HG03135 (cell line): ENCODE data around the gene MMP15.
"Not testable (repeated sequence)": the region's sequence is repeated elsewhere in the genome, so short reads cannot be mapped to it uniquely, and the experiment has no call there.

Experiments used
- ATAC-seq: cut with Tn5 transposase; IDR thresholded peaks from one replicate; pipeline ENCODE4 v1.9.1; 2021; ENCODE audit warnings: mild to moderate bottlenecking, moderate library complexity; ENCODE audit not compliant: unreplicated experiment

The MMP15 gene

DNA sequence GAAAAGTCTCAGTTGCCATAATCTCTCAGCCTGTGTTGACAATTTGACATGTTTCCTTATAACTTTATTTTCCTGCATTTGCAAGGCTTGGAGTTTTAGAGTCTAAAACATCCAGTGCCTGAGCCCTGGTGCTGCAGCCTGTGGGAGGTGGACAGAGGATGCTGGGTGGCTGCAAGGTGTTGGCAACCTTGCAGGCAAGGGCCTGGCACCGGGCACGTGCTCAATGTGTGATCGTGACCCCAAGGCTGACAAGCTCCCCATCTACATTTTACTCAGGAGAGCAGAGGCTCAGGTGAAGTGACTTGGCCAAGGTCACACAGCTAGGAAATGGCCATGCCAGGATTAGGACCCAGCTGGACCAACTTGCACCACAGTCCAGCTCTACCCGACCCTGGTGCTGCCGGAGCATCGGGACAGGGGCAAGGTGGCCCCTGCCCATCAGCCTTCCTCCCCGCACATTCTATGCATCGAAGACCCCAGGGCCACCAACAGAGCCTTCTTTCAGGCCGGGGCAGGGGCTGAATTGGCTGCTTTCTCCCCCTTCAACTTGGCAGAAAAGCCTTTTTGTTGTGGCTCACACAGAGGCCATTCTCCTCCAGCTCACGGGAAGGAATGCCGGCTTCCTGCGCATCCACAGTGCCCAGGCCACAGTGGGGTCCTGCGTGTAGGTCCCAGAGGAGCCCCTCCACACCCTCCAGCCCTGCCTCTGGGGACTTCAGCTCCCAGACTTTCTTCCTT is 23.1 kb downstream of the MMP15 start:
- no peak for ATAC-seq

DNA sequence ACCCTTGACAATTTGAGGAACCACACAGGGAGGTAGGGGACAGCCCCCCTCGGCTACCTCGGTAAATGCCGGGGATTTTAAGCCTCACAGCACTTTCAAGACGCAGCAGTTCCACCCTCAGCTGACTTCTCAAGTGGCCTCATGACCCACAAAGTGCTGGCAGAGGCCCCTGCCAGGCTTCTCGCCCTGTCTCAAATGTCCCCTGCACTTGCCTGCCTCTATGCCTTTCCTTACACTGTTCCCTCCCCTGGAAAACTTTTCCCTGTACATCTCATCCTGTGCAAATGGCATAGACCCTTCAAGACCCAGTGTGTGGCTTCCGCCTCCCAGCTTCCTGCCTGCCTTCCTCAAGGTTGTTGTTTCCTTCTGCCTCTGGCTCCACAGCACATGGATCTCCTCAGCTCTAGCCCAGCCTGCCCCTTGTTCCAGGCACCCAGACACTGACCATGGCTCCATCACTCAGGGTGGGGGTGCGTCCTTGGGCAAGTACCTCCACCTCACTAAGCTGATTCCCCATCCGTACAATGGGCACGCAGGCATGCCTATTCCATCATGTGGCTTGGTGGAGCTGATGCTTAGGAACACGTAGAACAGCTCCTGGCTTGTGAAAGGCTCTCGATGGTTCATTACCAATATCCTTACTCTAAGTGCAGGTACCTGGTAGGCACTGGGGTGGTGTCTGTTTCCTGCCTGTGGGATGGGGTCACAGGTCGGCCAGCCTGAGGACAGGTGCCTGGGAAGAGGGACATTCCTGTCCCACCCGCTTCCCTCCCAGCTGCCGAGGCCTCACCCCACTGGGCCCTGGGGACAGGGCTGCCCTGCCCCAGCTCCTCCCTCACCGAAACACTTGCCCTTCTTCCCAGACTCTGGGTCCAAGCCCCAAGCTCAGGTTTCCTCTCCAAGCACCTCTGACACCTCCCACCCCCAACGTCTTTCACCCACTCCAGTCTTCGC is 24.0 kb downstream of the MMP15 start:
- ATAC-seq: no peak

DNA sequence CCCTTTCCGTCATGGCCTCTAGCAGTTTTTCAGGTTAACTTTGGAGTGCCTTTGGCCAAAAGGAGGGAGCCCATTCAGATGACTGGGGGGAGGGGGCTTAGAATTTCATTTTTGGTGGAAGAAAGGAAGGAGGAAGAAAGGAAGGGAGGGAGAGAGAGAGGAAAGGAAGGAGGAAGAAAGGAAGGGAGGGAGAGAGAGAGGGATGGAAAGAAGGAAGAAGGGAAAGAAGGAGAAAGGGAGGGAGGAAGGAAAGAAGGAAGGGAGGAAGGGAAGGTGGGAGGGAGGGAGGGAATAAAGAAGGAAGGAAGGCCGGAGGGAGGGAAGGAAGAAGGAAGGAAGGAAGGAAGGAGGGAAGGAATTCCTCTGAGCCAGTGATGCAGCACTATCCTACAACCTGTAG is 25.7 kb downstream of the MMP15 start:
- no peak for ATAC-seq

DNA sequence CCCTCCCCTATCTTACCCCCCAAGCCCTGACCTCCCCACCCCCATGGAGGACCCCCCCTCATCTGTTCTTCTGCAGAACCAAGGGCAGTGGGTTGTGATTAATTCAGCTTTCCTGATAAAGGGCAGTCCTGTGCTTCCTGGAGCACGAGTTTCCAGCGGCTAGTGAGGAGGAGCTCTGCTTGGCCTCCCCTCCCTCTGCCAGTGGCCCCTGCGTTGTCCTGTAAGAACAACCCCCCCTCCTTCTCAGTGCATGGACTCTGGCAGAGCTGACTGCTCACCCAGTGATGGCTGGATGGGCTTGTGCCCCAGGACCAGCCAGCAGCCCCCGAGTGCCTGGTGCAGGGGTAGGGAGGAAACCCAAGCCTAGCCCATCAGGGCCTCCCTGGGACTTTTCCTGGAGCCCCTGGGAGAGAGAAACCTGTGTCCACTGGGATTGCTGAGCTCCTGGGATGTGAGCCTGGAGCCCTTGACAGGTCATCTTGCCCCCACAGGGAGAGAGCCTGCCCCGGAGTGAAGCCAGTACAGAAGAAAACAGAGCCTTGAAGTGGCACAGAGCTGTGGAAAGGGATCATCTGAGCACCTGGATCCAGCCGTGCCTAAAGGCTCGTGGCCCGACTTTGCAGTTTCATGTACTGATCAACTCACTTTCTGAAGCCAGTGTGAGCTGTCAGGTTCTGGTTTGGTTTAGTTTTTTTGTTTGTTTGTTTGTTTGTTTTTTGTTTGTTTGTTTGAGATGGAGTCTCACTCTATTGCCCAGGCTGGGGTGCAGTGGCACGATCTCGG is 26.5 kb downstream of the MMP15 start:
- ATAC-seq: no peak

DNA sequence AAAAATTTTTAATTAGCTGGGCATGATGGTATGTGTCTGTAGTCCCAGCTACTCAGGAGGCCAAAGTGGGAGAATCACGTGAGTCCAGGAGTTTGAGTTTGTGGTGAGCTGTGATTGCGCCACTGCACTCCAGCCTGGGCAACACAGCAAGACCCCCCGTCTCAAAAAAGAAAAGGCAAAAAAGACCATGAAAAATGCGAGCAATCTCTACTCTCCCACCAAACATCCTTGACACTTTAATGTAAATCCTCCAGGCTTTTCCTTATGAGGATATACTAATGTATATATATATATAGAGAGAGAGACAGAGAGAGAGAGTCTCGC is 28.1 kb downstream of the MMP15 start:
- no peak for ATAC-seq

DNA sequence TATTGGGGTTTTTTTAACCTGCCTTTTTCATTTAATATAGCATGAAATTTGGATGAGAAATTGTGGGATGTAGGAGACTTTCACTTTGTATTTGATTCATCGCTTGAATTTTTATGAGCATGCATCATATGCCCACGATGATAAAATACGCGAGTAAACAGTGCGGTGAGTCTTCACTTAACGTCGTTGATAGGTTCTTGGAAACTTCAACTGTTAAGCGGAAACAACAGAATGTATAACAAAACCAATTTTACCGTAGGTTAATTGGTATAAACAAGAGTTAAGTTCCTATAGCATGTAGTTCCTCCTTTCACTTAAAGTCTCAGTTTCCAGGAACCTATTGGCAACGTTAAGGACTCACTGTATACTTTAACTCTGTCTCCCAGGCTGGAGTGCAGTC is 28.7 kb downstream of the MMP15 start:
- no peak for ATAC-seq

DNA sequence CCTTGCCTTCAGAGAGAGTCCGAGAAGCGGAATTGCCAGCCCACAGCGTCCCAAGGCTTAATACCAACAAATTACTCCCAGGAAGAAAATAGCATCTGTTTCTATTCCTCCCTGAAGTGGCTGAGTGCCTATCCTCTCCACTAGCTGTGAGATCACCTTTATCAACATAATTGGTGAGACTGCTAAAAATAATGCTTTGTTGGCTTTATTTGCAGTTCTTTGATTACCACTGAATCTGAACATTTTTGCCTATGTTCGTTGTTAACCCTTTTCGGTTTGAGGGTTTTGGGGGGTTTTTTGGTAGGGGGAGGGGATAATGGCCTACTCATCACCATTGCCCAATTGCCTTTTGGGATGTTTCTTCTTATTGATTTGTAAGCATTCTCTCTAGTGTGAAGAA is 31.0 kb downstream of the MMP15 start:
- no peak for ATAC-seq

DNA sequence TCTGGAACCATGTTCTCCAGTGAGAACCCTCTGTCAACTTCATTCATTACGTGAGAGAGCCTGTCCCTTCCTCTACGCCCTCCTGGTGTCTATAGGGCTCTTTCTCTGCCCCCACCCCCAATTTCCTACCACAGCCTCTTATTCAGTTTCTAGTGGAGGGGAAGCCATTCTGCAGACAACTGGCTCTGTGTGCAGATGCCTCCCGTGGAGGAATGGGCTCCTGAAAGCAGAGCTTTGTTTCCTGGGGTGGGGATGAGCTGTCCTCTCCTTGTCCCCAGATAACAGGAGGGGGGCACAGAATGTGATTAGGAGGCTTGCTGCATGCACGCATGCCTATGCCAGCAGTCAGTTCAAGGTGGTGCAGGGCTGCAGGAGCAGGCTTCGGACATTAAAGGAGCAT is 31.6 kb downstream of the MMP15 start:
- no peak for ATAC-seq

DNA sequence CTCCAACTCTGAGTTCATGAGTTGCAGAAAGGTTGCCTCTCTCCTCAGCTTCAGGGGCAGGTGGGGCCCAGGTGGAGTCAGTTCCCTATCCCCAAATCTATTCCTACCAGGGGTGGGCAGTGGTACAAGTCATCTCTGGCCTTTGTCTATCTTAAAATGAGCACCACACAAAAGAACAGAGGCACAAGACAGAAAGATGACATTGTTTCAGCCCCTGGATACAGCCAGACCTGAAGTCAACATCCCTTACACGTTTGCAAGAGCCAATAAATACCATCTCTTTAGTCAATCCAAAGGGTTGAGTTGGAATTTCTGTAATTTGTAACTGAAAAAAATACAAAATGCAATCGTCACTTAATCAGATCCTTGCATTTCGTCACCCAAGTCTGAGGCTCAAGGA is 32.2 kb downstream of the MMP15 start:
- no peak for ATAC-seq

DNA sequence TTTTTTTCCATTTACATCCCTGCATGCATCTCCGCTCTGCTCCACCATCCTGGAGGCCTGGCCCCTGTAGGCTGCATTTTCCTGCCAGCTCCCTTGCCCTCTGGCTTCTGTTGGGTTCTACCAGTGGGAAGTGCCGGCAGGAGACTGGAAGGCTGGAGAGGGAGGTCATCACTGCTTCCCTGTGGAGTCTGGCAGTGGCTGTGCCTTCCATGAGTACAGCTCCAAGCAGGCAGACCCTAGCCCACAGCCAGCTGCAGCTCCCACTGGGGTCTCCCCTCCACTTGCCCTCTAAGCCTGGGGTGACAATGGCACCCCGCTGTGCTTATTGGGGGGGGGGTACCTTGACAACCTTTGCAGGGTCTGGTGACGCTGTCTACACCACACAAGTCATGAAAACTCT is 37.3 kb downstream of the MMP15 start:
- no peak for ATAC-seq

DNA sequence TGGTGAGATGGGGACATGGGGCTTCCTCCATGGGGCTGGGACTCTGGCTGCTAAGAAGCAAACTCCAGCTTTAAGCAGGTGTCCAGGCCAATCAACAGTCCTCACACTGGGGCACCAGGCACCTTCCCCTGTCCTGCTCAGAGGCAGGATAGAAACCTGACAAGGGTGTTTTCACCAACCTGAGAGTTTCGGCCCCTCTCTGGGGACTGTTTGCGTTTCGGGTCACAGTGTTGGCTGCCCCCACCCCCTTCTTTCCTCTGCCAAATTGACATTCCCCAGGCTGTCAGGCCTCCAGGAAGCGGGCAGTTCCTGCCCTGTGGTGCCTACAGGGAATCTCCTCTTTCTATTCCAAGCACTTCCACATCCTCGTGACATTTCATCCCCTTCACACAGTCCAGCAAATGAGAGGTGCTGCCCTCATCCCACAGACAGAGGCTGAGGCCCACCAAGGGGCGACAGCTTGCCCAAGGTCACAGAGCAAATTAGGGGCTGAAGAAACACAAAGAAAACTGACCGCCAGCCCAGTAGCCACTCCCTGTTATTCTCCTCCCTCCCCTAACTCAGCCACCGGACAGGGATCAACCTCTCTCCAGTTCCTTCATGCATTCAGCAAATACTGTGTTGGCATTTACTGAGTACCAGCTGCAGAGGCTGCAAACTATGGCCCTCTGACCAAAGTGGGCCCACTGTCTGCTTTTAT is 38.0 kb downstream of the MMP15 start:
- no peak for ATAC-seq

DNA sequence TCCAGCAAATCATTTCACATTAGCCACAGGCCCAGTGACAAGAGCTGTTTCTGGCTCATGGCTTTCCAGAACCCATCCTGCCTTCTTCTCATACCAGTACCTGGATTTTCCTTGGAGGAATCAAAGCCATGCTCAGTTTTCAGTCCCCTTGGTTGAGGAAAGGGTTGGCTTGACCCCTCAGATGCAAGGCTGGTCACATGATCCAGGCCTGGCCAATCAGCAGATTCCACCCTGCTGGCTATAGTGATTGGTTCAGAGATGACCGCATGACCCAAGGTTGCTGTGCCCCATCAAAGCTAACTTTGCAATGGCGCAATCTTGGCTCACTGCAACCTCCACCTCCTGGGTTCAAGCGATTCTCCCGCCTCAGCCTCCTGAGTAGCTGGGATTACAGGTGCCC is 45.0 kb downstream of the MMP15 start:
- ATAC-seq: no peak

DNA sequence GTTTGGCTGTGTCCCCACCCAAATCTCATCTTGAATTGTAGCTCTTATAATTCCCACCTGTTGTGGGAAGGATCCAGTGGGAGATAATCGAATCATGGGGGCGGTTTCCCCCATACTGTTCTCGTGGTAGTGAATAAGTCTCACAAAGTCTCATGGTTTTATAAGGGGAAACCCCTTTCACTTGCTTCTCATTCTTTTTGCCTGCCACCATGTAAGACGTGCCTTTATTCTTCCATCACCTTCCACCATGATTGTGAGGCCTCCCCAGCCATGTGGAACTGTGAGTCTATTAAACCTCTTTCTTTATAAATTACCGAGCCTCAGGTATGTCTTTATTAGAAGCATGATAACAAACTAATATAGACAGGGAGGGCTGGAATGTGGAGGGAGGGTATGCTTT is 46.6 kb downstream of the MMP15 start:
- not testable (repeated sequence) for ATAC-seq

DNA sequence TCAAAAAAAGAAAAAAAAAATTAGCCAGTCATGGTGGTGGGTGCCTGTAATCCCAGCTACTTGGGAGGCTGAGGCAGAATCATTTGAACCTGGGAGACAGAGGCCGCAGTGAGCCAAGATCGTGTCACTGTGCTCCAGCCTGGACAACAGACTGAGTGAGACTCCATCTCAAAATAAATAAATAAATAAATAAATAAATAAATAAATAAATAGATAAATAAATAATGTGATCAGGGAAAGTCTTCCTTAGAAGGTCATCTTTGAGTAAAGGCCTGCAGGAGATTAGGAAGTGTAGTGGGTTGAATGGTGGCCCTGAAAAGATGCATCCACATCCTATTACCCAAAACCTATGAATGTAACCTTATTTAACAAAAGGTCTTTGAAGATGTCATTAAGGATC is 47.5 kb downstream of the MMP15 start:
- not testable (repeated sequence) for ATAC-seq

DNA sequence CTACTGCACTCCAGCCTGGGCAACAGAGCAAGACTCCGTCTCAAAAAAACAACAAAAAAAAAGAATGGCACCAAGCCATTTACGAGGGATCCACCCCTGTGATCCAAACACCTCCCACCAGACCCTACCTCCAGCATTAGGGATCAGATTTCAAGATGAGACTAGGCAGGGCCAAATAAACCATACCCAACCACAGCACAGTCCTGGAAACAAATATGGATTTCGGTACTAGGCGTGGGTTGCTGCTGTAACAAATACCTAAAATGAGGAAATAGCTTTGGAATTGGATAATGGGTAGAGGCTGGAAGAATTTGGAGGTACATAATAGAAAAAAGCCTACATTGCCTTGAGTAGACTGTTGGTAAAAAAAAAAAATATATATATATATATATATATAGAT is 49.1 kb downstream of the MMP15 start:
- ATAC-seq: no peak

DNA sequence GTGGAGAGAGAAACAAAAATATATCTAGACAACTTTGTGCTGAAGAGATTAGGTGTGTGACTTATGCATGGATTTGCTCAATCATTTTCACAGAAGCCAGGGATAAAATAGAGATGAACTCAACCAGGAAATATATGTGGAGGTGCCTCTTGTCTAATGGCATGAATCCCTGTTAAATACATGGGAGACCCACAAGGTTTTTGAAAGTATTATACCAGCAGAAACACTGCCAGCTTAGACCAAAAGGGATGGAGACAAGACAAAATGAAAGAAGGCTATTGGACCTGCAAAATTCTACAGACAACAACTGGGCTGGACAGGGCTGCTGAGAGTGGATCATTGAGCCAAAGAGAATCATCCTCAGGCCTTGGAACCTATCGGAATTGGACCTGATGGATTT is 51.0 kb downstream of the MMP15 start:
- ATAC-seq: no peak

DNA sequence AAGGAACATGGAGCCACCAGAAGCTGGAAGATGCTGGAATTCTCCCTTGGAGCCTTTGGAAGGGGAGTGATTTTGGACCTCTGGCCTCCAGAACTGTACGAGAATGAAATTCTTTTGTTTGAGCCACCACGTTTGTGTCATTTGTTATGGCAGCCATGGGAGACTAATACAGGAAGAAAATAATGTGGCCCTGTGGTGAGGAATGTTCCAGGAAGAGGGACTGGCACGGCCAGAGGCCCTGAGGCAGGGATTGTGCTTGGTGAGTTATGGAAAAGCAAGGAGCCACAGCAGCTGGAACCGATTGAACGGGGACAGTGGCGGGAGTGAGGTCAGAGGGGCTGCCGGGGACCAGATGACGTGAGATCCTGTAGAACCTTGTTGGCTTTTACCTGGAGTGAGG is 52.2 kb downstream of the MMP15 start:
- no peak for ATAC-seq

DNA sequence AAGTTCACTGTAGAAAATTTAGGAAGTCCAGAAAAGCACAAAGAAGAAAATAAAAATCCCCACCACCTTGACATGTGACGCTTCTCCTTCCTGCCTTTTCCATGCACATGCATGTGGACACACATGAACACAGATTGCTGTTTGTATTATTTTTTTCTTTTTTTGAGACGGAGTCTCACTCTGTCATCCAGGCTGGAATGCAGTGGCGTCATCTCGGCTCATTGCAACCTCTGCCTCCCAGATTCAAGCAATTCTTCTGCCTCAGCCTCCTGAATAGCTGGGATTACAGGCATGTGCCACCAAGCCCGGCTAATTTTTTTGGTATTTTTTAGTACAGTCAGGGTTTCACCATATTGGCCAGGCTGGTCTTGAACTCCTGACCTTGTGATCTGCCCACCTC is 55.1 kb downstream of the MMP15 start:
- not testable (repeated sequence) for ATAC-seq

DNA sequence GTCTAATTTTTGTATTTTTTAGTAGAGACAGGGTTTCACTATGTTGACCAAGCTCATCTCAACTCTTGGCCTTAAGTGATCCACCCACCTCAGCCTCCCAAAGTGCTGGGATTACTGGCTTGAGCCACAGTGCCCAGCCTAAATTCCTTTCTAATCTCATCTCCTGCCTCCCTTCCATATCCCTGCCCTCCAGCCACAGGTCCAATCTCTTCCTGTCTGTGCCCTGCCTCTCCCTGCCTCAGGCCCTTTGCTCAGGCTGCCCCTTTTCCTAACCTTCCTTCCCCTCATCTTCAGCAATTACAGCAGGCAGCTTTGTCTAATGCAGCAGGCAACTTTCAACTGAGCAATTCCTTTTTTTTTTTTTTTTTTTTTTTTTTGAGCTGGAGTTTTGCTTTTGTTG is 56.8 kb downstream of the MMP15 start:
- ATAC-seq: no peak

DNA sequence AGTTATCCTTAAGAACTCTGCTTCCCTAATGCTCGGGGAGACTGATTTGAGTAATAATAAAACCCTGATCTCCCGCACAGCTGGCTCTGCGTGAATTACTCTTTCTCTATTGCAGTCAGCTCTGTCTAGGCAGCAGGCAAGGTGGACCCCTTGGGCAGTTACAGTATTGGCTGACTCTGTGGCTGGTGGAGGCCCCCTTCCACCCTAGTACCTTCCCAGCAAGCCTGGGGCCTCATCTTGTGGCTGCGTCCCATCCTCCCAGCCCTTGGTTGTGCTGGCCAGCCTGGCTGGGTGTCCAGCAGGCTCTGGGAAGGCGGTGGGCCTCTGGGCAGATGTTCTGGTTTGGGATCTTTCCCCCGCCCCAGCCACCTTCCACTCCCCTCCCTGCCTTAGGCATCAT is 59.1 kb downstream of the MMP15 start:
- no peak for ATAC-seq

DNA sequence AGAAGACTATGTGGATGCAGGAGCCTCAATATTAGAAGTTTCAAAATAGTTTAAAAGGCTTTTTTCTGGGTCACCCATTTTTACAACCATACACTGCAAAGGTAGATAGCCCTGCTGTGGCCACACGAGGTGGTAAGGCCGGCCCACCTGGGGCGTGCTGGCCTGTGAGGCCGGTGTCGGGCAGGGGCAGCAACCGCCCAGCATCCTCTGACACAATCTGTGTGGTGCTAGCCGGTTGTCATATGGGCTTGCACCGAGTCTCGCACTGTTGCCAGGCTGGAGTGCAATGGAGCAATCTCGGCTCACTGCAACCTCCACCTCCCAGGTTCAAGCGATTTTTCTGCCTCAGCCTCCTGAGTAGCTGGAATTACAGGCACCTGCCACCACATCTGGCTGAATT is 59.6 kb downstream of the MMP15 start:
- ATAC-seq: no peak
